ENCODE measurements around the gene VWA8.

DNA sequence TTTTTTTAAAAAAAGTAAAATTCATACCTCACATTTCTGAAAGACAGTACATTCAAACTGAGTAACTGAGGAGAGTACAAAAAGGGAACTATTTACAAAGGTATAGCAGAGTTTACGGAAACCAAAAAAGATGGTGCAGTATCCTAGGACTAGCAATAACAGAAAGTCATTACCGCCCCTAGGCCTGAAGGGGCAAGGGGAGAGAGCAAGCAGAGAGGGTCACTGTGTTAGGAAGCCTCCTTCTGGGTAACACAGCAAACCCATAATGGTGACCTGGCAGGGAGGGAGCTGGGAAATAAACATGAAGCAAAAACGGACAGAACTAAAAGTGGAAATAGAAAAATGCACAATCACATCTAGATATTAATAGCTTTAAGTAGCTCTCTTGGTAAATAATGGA lies 8.2 kb downstream of the VWA8 start:
- TF ChIP-seq, protein P1, sequence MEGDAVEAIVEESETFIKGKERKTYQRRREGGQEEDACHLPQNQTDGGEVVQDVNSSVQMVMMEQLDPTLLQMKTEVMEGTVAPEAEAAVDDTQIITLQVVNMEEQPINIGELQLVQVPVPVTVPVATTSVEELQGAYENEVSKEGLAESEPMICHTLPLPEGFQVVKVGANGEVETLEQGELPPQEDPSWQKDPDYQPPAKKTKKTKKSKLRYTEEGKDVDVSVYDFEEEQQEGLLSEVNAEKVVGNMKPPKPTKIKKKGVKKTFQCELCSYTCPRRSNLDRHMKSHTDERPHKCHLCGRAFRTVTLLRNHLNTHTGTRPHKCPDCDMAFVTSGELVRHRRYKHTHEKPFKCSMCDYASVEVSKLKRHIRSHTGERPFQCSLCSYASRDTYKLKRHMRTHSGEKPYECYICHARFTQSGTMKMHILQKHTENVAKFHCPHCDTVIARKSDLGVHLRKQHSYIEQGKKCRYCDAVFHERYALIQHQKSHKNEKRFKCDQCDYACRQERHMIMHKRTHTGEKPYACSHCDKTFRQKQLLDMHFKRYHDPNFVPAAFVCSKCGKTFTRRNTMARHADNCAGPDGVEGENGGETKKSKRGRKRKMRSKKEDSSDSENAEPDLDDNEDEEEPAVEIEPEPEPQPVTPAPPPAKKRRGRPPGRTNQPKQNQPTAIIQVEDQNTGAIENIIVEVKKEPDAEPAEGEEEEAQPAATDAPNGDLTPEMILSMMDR (IDR thresholded peaks at IDR 0.05; ENCODE audit: low read depth, low read length), result no peak
- no peak for TF ChIP-seq EZH2phosphoT487 (IDR thresholded peaks at IDR 0.05; ENCODE audit: low read depth)

Data from OCI-LY3 (cell line).